CD14-positive monocyte (primary cell): ENCODE data around the gene KCNAB1. TPM values are rescaled to one million over a fixed set of nuclear protein-coding genes. Genes with fewer than 3 reads are reported as not detected.
A peak's percentile ranks its signal among the peaks of the same experiment; 100 is the strongest.

Experiments used
- DNase-seq, 3 donors: peaks; one replicate each; pipeline ENCODE4 v3.0.0-alpha.2; 2011 to 2022
- H2AFZ ChIP-seq: 2 replicates; pipeline ENCODE4 v1.6.0; 2012; ENCODE audit warnings: mild to moderate bottlenecking, low read depth, low read length, inconsistent platforms; ENCODE audit not compliant: insufficient read depth, poor library complexity, severe bottlenecking
- H3K27ac ChIP-seq, 2 donors: 1 replicate in 1 of 2; 2 replicates in 1 of 2; pipeline ENCODE4 v1.5.1; 2012 to 2013; ENCODE audit warnings: low read length in 2 of 2, control low read depth in 1 of 2, inconsistent platforms in 1 of 2, low read depth in 1 of 2, mild to moderate bottlenecking in 1 of 2
- H3K27me3 ChIP-seq, 2 donors: one replicate each; pipeline versions ENCODE4 v1.6.0 to v1.6.1; 2011 to 2013; ENCODE audit warnings: low read length in 2 of 2; ENCODE audit not compliant: control insufficient read depth in 2 of 2, insufficient read depth in 2 of 2
- H3K36me3 ChIP-seq, 2 donors: replicated peaks in 1 of 2; 1 replicate in 1 of 2; 2 replicates in 1 of 2; pipeline versions ENCODE4 v1.5.1 to v1.6.1; 2012 to 2013; ENCODE audit warnings: low read length in 2 of 2, control low read depth in 1 of 2, inconsistent platforms in 1 of 2, mild to moderate bottlenecking in 1 of 2; ENCODE audit not compliant: insufficient read depth in 2 of 2, control insufficient read depth in 1 of 2
- H3K4me1 ChIP-seq, 2 donors: 1 replicate in 1 of 2; 2 replicates in 1 of 2; pipeline versions ENCODE4 v1.5.1 to v1.6.1; 2012 to 2013; ENCODE audit warnings: low read length in 2 of 2, control low read depth in 1 of 2, inconsistent platforms in 1 of 2, mild to moderate bottlenecking in 1 of 2, moderate library complexity in 1 of 2; ENCODE audit not compliant: insufficient read depth in 2 of 2, control insufficient read depth in 1 of 2
- H3K4me2 ChIP-seq: replicated peaks from 2 replicates; pipeline ENCODE3; 2012; ENCODE audit warnings: low read length, moderate library complexity, mild to moderate bottlenecking; ENCODE audit not compliant: poor library complexity, severe bottlenecking; ENCODE audit errors: extremely low read depth
- H3K4me3 ChIP-seq, 3 experiments: fragments of 200-600 bp in 1 of 3; sonication (generic) in 1 of 3; replicated peaks in 1 of 3; 1 replicate in 2 of 3; 2 replicates in 1 of 3; pipeline ENCODE4 v1.5.1; 2011 to 2013; ENCODE audit warnings: low read length in 3 of 3, mild to moderate bottlenecking in 3 of 3, control low read depth in 2 of 3, low read depth in 2 of 3, inconsistent platforms in 1 of 3, moderate library complexity in 1 of 3
- H3K79me2 ChIP-seq: 2 replicates; pipeline ENCODE4 v1.6.0; 2012; ENCODE audit warnings: mild to moderate bottlenecking, control low read depth, inconsistent platforms, low read length, moderate library complexity; ENCODE audit not compliant: insufficient read depth
- H3K9ac ChIP-seq: 2 replicates; pipeline ENCODE4 v1.6.0; 2017; ENCODE audit warnings: low read length, mild to moderate bottlenecking; ENCODE audit not compliant: insufficient read depth, poor library complexity, severe bottlenecking
- H3K9me3 ChIP-seq, 2 donors: replicated peaks in 1 of 2; 1 replicate in 1 of 2; 2 replicates in 1 of 2; pipeline versions ENCODE4 v1.5.1 to v1.6.1; 2012 to 2013; ENCODE audit warnings: low read length in 2 of 2, control low read depth in 1 of 2; ENCODE audit not compliant: control insufficient read depth in 1 of 2, insufficient read depth in 1 of 2
- H4K20me1 ChIP-seq: 2 replicates; pipeline ENCODE4 v1.6.0; 2012; ENCODE audit warnings: mild to moderate bottlenecking, low read length, control low read depth, moderate library complexity; ENCODE audit not compliant: insufficient read depth
- H3K27ac Mint-ChIP-seq, 7 donors: one replicate each; pipeline ENCODE4 v1.8.0; 2020; ENCODE audit warnings: mild to moderate bottlenecking in 7 of 7, mixed read lengths in 7 of 7, moderate library complexity in 6 of 7, inconsistent platforms in 2 of 7
- H3K27me3 Mint-ChIP-seq, 3 donors: one replicate each; pipeline ENCODE4 v1.8.0; 2021 to 2022; ENCODE audit warnings: low read depth in 3 of 3, mild to moderate bottlenecking in 3 of 3, mixed read lengths in 3 of 3, moderate library complexity in 3 of 3, inconsistent platforms in 1 of 3
- H3K36me3 Mint-ChIP-seq, 2 donors: one replicate each; pipeline ENCODE4 v1.8.0; 2020; ENCODE audit warnings: mixed read lengths in 2 of 2, inconsistent platforms in 1 of 2, mild to moderate bottlenecking in 1 of 2
- H3K4me1 Mint-ChIP-seq: one replicate; pipeline ENCODE4 v1.8.0; 2020; ENCODE audit warnings: mild to moderate bottlenecking, mixed read lengths
- H3K4me3 Mint-ChIP-seq, 2 donors: one replicate each; pipeline ENCODE4 v1.8.0; 2020; ENCODE audit warnings: mild to moderate bottlenecking in 2 of 2, mixed read lengths in 2 of 2, moderate library complexity in 1 of 2
- H3K9me3 Mint-ChIP-seq, 7 donors: one replicate each; pipeline ENCODE4 v1.8.0; 2020 to 2022; ENCODE audit warnings: mixed read lengths in 7 of 7, mild to moderate bottlenecking in 6 of 7, moderate library complexity in 6 of 7, inconsistent platforms in 2 of 7
- CTCF ChIP-seq: fragments of 200-600 bp; IDR thresholded peaks from one replicate; pipeline ENCODE4 v1.8.0; 2022; ENCODE audit warnings: antibody characterized with exemption, mild to moderate bottlenecking
- WGBS: methylation state at CpG from one replicate; pipeline ENCODE4 v1.1.5; 2013; ENCODE audit warnings: missing lambda C conversion rate; ENCODE audit not compliant: insufficient coverage; 5-methylcytosine and 5-hydroxymethylcytosine counted together
- intact Hi-C, 2 donors: fragments of 100-400 bp; cut with micrococcal nuclease; formaldehyde crosslinking; loops; one replicate each; pipeline versions ENCODE4 v1.15.0 to v1.15.1; 2023
- polyA plus RNA-seq, 3 donors: library from polyadenylated mRNA; depleted of rRNA in 1 of 3; unstranded in 2 of 3; stranded (reverse) in 1 of 3; fragments of 300-500 nt in 2 of 3; fragments of >200 nt in 1 of 3; fragmentation: Illumina TruSeq in 2 of 3; gene quantifications; 1 replicate in 2 of 3; 2 replicates in 1 of 3; pipeline ENCODE4 v1.2.3, GENCODE V29; 2012 to 2021

Gene KCNAB1
- polyA plus RNA-seq, 3 donors = 0.08 to 0.14 TPM; not detected in 1

GRCh38 chr3:156554842-156555687 is 434.7 kb downstream of the KCNAB1 start, which contains the start of gene SSR3:
SSR3 (minus strand) TSS chr3:156555117; CDS start chr3:156555089, 28 bp downstream.
- Histone ChIP-seq H3K36me3 (peaks cover 20 to 30% of the 10 kb centered on the region in 2 donors), H3K9me3 (no peaks in the 10 kb centered on the region), H3K27me3 (no peaks in the 10 kb centered on the region), H3K9ac (peak within 1 kb of the TSS; percentile 85), H3K4me2 (peak within 1 kb of the TSS; percentile 88), H3K79me2 (peaks cover 49% of the 10 kb centered on the region), H2AFZ (peak within 1 kb of the TSS; percentile 90), H4K20me1 (peaks cover 38% of the 10 kb centered on the region), H3K4me1 (peaks cover 18 to 28% of the 10 kb centered on the region in 2 donors), H3K27ac (peak within 1 kb of the TSS; percentile 28 to 93), H3K4me3 (peak within 1 kb of the TSS; percentile 71 to 92 (median 72))
- WGBS = under 1% methylated on average over 44 of the region's 60 CpGs
- intact Hi-C loops = loop anchor here (5.0 to 10.0 kb wide), 6 partner anchors 50 to 590 kb away; partner anchors contain the start of gene TIPARP (in 2 of the 2)
- peak; percentile 20 for TF ChIP-seq CTCF
- Mint-ChIP-seq H3K27ac (peak within 1 kb of the TSS; percentile 88 to 96 (median 94)), H3K27me3 (peaks cover 0 to 3% (median 2%) of the 10 kb centered on the region in 3 donors), H3K36me3 (peaks cover 27 to 30% of the 10 kb centered on the region in 2 donors), H3K9me3 (peaks cover 0 to 2% (median 0%) of the 10 kb centered on the region in 7 donors), H3K4me1 (peaks cover 36% of the 10 kb centered on the region), H3K4me3 (peak within 1 kb of the TSS; percentile 96 to 98)
- DNase-seq = peak; percentile 97 to 99 (median 98)

- Histone ChIP-seq H3K79me2 (peaks cover 15% of the 10 kb centered on the region), H4K20me1 (peaks cover 7% of the 10 kb centered on the region), H3K4me1 (peaks cover 14 to 15% of the 10 kb centered on the region in 2 donors), H2AFZ (no peak overlapping the region), H3K36me3 (no peaks in the 10 kb centered on the region), H3K4me2 (no peak overlapping the region), H3K27ac (no peak overlapping the region), H3K9ac (no peak overlapping the region), H3K27me3 (no peaks in the 10 kb centered on the region), H3K9me3 (no peaks in the 10 kb centered on the region), H3K4me3 (no peak overlapping the region)
- Mint-ChIP-seq H3K27me3 (peaks cover 0 to 3% (median 2%) of the 10 kb centered on the region in 3 donors), H3K27ac (no peak overlapping the region), H3K36me3 (no peaks in the 10 kb centered on the region), H3K9me3 (peaks cover 0 to 2% (median 0%) of the 10 kb centered on the region in 7 donors), H3K4me1 (peaks cover 17% of the 10 kb centered on the region), H3K4me3 (no peak overlapping the region)
- no peak for TF ChIP-seq CTCF
- intact Hi-C loops = loop anchor here (5.0 to 10.0 kb wide), 5 partner anchors 46 to 586 kb away; partner anchors contain the start of gene TIPARP (in 2 of the 2)
- no peak for DNase-seq
These were observed 438.0 kb downstream of the KCNAB1 start for GRCh38 chr3:156558389-156558788.
